Ovary (tissue), 3 donors: Measurements from ENCODE around the gene TRA2B.

ENCODE experiments used
- CTCF ChIP-seq, 3 donors: fragments of 450-650 bp in 2 of 3; fragments of 200-600 bp in 1 of 3; IDR thresholded peaks; one replicate each; pipeline versions ENCODE4 v1.5.1 to v1.8.0; 2016 to 2022; ENCODE audit warnings: antibody characterized with exemption in 3 of 3, mild to moderate bottlenecking in 1 of 3
- POLR2A ChIP-seq: fragments of 450-650 bp; IDR thresholded peaks from one replicate; pipeline ENCODE4 v1.6.1; 2017; ENCODE audit warnings: antibody characterized with exemption, mild to moderate bottlenecking, moderate library complexity
- donor health status: DM: no; HTN: no; CAD: no.

GRCh38 chr3:185867650-185868049, 70.2 kb downstream of the TRA2B start:
- TF ChIP-seq POLR2A (no peak), CTCF (IDR thresholded peaks at IDR 0.05) (no peak)
